ENCODE results near the gene MSMO1. TPM values are rescaled to one million over a fixed set of nuclear protein-coding genes. Genes with fewer than 3 reads are reported as not detected.

MSMO1 gene
- total and polyA plus RNA-seq, 9 donors = 16.7 to 199 (median 25.7) TPM

DNA sequence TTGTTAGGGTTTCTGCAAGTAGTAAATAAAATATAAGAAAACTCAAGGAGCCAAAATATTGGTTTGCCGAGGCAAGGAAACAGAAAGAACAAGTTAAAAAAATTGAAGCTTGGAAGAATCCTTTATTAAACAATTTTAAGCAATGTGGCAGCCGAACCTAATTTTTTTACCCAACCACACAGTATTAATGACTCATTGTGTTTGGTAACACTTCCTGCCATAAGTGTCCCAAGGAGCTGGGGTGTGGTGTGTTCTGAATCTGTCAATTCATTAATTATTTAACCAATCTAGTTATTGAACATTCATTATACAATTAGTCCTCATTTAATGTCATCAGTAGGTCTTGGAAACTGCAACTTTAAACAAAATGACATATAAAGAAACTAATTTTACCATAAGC lies 32.0 kb downstream of the MSMO1 start:
- no peak for DNase-seq
- no peak overlapping the region for H3K4me3 ChIP-seq
- WGBS, 3 donors = 51 to 55% (median 53%) methylated on average over 2 of the region's 2 CpGs
- H3K4me1 ChIP-seq (ENCODE audit: insufficient read depth) = no peaks in the 10 kb centered on the region
- TF ChIP-seq EP300 (IDR thresholded peaks at IDR 0.05) (no peak), POLR2A (IDR thresholded peaks at IDR 0.05) (no peak)
- TF ChIP-seq, protein P1, sequence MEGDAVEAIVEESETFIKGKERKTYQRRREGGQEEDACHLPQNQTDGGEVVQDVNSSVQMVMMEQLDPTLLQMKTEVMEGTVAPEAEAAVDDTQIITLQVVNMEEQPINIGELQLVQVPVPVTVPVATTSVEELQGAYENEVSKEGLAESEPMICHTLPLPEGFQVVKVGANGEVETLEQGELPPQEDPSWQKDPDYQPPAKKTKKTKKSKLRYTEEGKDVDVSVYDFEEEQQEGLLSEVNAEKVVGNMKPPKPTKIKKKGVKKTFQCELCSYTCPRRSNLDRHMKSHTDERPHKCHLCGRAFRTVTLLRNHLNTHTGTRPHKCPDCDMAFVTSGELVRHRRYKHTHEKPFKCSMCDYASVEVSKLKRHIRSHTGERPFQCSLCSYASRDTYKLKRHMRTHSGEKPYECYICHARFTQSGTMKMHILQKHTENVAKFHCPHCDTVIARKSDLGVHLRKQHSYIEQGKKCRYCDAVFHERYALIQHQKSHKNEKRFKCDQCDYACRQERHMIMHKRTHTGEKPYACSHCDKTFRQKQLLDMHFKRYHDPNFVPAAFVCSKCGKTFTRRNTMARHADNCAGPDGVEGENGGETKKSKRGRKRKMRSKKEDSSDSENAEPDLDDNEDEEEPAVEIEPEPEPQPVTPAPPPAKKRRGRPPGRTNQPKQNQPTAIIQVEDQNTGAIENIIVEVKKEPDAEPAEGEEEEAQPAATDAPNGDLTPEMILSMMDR (IDR thresholded peaks at IDR 0.05) = no peak
- H3K27ac ChIP-seq = no peak overlapping the region
- no peaks in the 10 kb centered on the region for H3K27me3 ChIP-seq
- intact Hi-C loops (cut with DNase I) = no loop called here
- no peaks in the 10 kb centered on the region for H3K36me3 ChIP-seq
- no peaks in the 10 kb centered on the region for H3K9me3 ChIP-seq

DNA sequence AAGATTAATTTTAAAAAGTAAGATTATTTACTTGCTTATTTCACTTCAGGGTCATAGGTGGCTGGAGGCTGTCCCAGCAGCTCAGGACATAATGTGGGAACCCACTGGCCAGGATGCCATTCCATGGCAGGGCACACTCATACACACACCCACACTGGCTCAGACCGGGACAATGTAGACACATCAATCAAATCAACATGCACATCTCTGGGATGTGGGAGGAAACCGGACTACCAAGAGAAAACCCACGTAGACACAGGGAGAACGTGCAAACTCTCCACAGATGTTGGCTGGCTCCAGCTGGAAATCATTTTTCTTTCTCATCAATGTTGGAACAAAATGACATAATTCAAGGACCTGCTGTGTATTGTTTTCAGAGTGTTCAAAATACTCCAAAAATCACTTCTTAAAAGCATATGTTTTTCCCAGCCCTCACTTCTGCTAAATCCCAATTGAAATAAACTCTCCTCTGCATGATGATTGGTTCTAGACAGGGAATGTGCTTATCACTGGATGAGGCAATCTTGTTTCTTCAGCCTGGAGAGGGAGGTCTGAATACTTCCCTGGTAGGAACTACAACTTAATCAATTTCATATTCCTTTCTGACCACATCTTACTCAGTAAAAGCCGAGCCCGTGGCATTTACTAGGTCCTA lies 32.7 kb downstream of the MSMO1 start:
- H3K4me3 ChIP-seq = no peak overlapping the region
- TF ChIP-seq, protein P1 (IDR thresholded peaks at IDR 0.05) = no peak
- TF ChIP-seq POLR2A (IDR thresholded peaks at IDR 0.05) = no peak
- no peak for TF ChIP-seq EP300 (IDR thresholded peaks at IDR 0.05)
- H3K27ac ChIP-seq = no peak overlapping the region
- no peaks in the 10 kb centered on the region for H3K4me1 ChIP-seq (ENCODE audit: insufficient read depth)
- intact Hi-C loops (cut with DNase I) = loop anchor here in 1 of 4 donors (10.0 kb wide), 1 partner anchor 105 kb away; no protein-coding TSS in a partner anchor
- WGBS, 3 donors = 22 to 40% (median 33%) methylated on average over 6 of the region's 6 CpGs
- H3K36me3 ChIP-seq = no peaks in the 10 kb centered on the region
- no peaks in the 10 kb centered on the region for H3K27me3 ChIP-seq
- no peak for DNase-seq
- no peaks in the 10 kb centered on the region for H3K9me3 ChIP-seq

DNA sequence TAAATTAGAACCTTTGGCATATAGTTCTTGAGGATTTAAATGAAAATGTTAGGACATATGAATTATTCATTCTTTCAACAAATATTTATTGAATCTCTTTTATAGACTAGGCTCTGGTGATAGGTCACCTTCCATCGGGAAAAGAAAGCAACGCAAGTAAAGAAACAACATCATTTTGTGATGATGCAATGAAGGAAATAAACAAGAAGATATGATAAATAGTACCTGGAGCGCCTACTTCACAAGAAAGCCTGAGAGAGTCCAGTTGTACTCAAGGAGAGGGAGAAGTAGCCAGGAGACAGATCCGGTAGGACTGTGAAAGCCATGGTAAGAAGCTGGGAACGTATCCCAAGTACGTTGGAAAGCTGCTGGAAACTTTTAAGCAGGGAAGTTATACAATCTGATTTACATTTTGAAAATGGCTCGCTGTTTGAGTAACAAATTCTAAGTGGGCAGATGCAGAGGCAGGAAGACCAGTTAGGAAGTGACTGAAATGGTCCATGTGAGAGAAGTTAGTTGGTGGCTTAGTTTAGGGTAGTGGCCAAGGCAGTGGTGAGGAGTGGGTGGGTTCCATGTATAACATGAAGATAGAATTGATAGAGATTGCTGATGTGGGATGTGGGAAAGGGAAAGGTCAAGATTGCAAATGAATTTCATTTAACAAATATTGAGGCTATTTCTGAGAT lies 33.7 kb downstream of the MSMO1 start:
- Histone ChIP-seq H3K36me3 (no peaks in the 10 kb centered on the region), H3K4me1 (ENCODE audit: insufficient read depth) (no peaks in the 10 kb centered on the region), H3K27me3 (no peaks in the 10 kb centered on the region), H3K27ac (no peak overlapping the region), H3K4me3 (no peak overlapping the region), H3K9me3 (no peaks in the 10 kb centered on the region)
- TF ChIP-seq EP300 (IDR thresholded peaks at IDR 0.05) (no peak), POLR2A (IDR thresholded peaks at IDR 0.05) (no peak)
- TF ChIP-seq, protein P1 (IDR thresholded peaks at IDR 0.05) = no peak
- 80 to 88% (median 87%) methylated on average over 7 of the region's 7 CpGs for WGBS, 3 donors
- intact Hi-C loops (cut with DNase I) = loop anchor here in 1 of 4 donors (10.0 kb wide), 1 partner anchor 104 kb away; no protein-coding TSS in a partner anchor
- no peak for DNase-seq

DNA sequence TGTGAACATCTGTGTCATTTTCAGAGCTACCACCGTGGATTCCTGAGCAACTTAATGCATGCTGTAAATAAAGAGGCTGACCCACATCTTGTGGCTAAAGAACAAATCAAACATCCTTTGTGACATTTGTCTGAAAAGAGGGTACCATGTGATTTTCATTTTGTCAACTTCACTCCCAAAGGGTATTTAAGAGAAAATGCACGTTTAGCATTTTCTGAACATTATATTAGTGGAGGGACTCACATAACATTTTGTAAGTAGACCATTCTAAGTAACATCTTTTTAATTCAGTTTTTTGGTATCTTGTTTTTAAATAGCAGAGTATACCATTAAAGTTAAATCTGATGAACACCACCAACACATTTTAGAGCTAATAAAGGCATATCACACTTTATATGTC lies 34.3 kb downstream of the MSMO1 start:
- DNase-seq = no peak
- Histone ChIP-seq H3K9me3 (no peaks in the 10 kb centered on the region), H3K27ac (no peak overlapping the region), H3K4me3 (no peak overlapping the region), H3K27me3 (no peaks in the 10 kb centered on the region), H3K36me3 (no peaks in the 10 kb centered on the region), H3K4me1 (ENCODE audit: insufficient read depth) (no peaks in the 10 kb centered on the region)
- TF ChIP-seq EP300 (IDR thresholded peaks at IDR 0.05) = no peak
- TF ChIP-seq, protein P1 (IDR thresholded peaks at IDR 0.05) = no peak
- no peak for TF ChIP-seq POLR2A (IDR thresholded peaks at IDR 0.05)
- WGBS, 3 donors = 78 to 82% (median 81%) methylated on average over 2 of the region's 2 CpGs
- intact Hi-C loops (cut with DNase I) = loop anchor here in 1 of 4 donors (10.0 kb wide), 1 partner anchor 103 kb away; no protein-coding TSS in a partner anchor
